Right lobe of liver (tissue), 4 donors: Measurements from ENCODE around the gene TSPAN18.

Source experiments
- POLR2A ChIP-seq: fragments of 450-650 bp; IDR thresholded peaks from one replicate; pipeline ENCODE4 v1.6.1; 2017; ENCODE audit warnings: antibody characterized with exemption, mild to moderate bottlenecking
- TF ChIP-seq, protein P1 (sequence below), 4 donors: fragments of 200-600 bp in 3 of 4; fragments of 450-650 bp in 1 of 4; IDR thresholded peaks; one replicate each; pipeline versions ENCODE4 v1.5.1 to v1.8.0; 2016 to 2022; ENCODE audit warnings: antibody characterized with exemption in 4 of 4, mild to moderate bottlenecking in 2 of 4
- donor health status: DM: no; HTN: no; CAD: no.
- donor health status: DM: no; HTN: no; CAD: no.
- donor health status: DM: no; HTN: yes; CAD: no.

- TF ChIP-seq, protein P1, sequence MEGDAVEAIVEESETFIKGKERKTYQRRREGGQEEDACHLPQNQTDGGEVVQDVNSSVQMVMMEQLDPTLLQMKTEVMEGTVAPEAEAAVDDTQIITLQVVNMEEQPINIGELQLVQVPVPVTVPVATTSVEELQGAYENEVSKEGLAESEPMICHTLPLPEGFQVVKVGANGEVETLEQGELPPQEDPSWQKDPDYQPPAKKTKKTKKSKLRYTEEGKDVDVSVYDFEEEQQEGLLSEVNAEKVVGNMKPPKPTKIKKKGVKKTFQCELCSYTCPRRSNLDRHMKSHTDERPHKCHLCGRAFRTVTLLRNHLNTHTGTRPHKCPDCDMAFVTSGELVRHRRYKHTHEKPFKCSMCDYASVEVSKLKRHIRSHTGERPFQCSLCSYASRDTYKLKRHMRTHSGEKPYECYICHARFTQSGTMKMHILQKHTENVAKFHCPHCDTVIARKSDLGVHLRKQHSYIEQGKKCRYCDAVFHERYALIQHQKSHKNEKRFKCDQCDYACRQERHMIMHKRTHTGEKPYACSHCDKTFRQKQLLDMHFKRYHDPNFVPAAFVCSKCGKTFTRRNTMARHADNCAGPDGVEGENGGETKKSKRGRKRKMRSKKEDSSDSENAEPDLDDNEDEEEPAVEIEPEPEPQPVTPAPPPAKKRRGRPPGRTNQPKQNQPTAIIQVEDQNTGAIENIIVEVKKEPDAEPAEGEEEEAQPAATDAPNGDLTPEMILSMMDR (IDR thresholded peaks at IDR 0.05), result no peak
- no peak for TF ChIP-seq POLR2A
Measured at GRCh38 chr11:44755556-44756523, 29.1 kb downstream of the TSPAN18 start.
